Transverse colon (tissue), 4 donors: Measurements from ENCODE around the gene EMP2. TPM values are rescaled to one million over a fixed set of nuclear protein-coding genes. Genes with fewer than 3 reads are reported as not detected.

ENCODE experiments used
- DNase-seq: peaks from one replicate; pipeline ENCODE4 v3.0.0-alpha.2; 2019
- H3K27ac ChIP-seq, 4 donors: fragments of 200-600 bp; sonication (generic); 2 replicates each; pipeline ENCODE4 v1.5.1; 2016 to 2018; ENCODE audit warnings: inconsistent platforms in 4 of 4
- H3K27me3 ChIP-seq: fragments of 200-600 bp; sonication (generic); 2 replicates; pipeline ENCODE4 v1.5.1; 2017; ENCODE audit warnings: inconsistent platforms
- H3K36me3 ChIP-seq, 4 donors: fragments of 200-600 bp; sonication (generic); 2 replicates each; pipeline ENCODE4 v1.5.1; 2017 to 2019; ENCODE audit warnings: inconsistent platforms in 4 of 4
- H3K4me1 ChIP-seq, 4 donors: fragments of 200-600 bp; sonication (generic); 2 replicates each; pipeline ENCODE4 v1.5.1; 2017 to 2020; ENCODE audit warnings: inconsistent platforms in 4 of 4
- H3K4me3 ChIP-seq, 4 donors: fragments of 200-600 bp; sonication (generic); 1 replicate in 1 of 4; 2 replicates in 3 of 4; pipeline versions ENCODE4 v1.5.1 to v1.6.1; 2017 to 2019; ENCODE audit warnings: inconsistent platforms in 4 of 4
- H3K9me3 ChIP-seq, 2 donors: fragments of 200-600 bp; sonication (generic); 2 replicates each; pipeline ENCODE4 v1.5.1; 2017 to 2019; ENCODE audit warnings: inconsistent platforms in 2 of 2
- EP300 ChIP-seq: sonication (generic); formaldehyde crosslinking; IDR thresholded peaks from one replicate; pipeline ENCODE4 v1.6.1; 2017; ENCODE audit warnings: antibody characterized with exemption, low read depth
- POLR2A ChIP-seq: fragments of 450-650 bp; IDR thresholded peaks from one replicate; pipeline ENCODE4 v1.6.1; 2016; ENCODE audit warnings: antibody characterized with exemption, mild to moderate bottlenecking, moderate library complexity
- POLR2AphosphoS5 ChIP-seq, 3 donors: sonication (generic); formaldehyde crosslinking; IDR thresholded peaks; one replicate each; pipeline ENCODE4 v1.6.1; 2016; ENCODE audit warnings: antibody characterized with exemption in 3 of 3
- WGBS, 2 donors: methylation state at CpG; one replicate each; pipeline ENCODE4 v1.1.5; 2018; ENCODE audit warnings: low coverage in 1 of 2; 5-methylcytosine and 5-hydroxymethylcytosine counted together
- in situ Hi-C, 4 donors: fragments of 200-750 bp; cut with MboI; loops; one replicate each; pipeline versions ENCODE4 v1.15.0 to v1.15.1; 2017; ENCODE audit warnings: low sequenced_read_pairs in 3 of 4, low pct_ligation_motif_present in 1 of 4, low pct_unique_long_range_greater_than_20kb in 1 of 4
- intact Hi-C: fragments of 100-400 bp; cut with DNase I; formaldehyde crosslinking; loops from one replicate; pipeline ENCODE4 v1.15.1; 2023; ENCODE audit warnings: low total_unique reads
- total RNA-seq, 4 donors: library from RNA; depleted of rRNA; stranded (reverse); fragments of >200 nt; gene quantifications; one replicate each; pipeline ENCODE4 v1.1.0, GENCODE V29; 2016
- TF ChIP-seq, protein P1 (sequence below), 5 experiments: fragments of 200-600 bp in 3 of 5; fragments of 450-650 bp in 2 of 5; sonication (generic) in 3 of 5; IDR thresholded peaks; 1 replicate in 2 of 5; 2 replicates in 3 of 5; pipeline ENCODE4 v1.5.1; 2016 to 2017; ENCODE audit warnings: antibody characterized with exemption in 5 of 5, inconsistent platforms in 3 of 5, mild to moderate bottlenecking in 2 of 5, moderate library complexity in 1 of 5

The EMP2 gene
- total RNA-seq, 4 donors from 2014 or later: 22.1 to 51.0 (median 40.2) TPM

DNA sequence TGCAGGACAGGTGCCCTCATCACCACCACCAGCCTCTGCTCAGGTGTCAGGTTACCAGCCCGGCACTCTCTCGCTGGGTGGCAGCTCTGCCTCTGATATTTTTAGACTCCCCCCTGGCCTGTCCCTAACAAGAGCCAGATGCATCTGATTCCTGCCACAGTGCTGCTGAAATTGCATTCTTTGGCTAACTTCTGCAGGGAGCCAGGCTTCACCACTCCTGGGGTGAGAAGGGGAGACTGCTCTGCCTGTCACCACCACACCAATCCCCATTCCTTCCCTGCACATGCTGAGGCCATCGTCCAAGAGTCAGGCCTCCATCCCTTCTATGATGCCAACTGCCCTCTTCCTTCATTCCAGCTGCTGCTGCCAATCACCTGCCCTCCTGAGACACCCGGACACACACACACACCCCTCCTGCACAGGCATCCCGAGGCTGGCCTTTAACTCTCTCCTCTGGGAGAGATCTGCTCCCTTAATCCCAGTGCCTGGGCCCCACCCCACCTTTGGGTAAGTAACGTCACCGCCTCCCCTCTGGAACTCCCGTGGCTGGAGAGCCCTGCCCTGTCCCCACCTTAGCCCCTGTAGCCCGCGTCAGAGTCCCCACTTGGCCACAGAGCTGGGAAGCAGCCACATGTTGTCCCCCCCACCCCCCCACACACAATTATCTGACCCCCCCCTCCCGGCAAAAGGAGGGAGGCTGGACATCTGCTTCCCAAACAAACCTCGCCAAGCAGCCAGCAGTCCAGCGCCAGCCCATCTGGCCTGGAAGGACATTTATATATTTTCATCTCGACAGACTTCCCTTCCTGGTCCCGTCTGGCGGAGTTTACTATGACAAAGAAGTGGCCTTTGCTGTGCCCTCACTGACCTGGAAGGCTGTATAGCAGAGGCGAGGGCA is 2.8 kb downstream of the EMP2 start:
- Histone ChIP-seq H3K36me3 (no peaks in the 10 kb centered on the region), H3K27me3 (no peaks in the 10 kb centered on the region), H3K4me1 (peaks cover 13 to 50% (median 29%) of the 10 kb centered on the region in 4 donors), H3K9me3 (no peaks in the 10 kb centered on the region), H3K4me3 (peak overlapping the region in 3 of 4 donors; percentile 75 to 92 (median 83)), H3K27ac (peak overlapping the region; percentile 92 to 99 (median 94))
- peak; percentile 41 for DNase-seq
- in situ Hi-C loops (no loop called here), intact Hi-C loops (no loop called here)
- 31 to 32% methylated on average over 2 to 17 of the region's 17 CpGs for WGBS, 2 donors
- no peak for TF ChIP-seq POLR2A
- no peak for TF ChIP-seq EP300
- TF ChIP-seq, protein P1, sequence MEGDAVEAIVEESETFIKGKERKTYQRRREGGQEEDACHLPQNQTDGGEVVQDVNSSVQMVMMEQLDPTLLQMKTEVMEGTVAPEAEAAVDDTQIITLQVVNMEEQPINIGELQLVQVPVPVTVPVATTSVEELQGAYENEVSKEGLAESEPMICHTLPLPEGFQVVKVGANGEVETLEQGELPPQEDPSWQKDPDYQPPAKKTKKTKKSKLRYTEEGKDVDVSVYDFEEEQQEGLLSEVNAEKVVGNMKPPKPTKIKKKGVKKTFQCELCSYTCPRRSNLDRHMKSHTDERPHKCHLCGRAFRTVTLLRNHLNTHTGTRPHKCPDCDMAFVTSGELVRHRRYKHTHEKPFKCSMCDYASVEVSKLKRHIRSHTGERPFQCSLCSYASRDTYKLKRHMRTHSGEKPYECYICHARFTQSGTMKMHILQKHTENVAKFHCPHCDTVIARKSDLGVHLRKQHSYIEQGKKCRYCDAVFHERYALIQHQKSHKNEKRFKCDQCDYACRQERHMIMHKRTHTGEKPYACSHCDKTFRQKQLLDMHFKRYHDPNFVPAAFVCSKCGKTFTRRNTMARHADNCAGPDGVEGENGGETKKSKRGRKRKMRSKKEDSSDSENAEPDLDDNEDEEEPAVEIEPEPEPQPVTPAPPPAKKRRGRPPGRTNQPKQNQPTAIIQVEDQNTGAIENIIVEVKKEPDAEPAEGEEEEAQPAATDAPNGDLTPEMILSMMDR (IDR thresholded peaks at IDR 0.05): no peak
- no peak for TF ChIP-seq POLR2AphosphoS5 (IDR thresholded peaks at IDR 0.05)

DNA sequence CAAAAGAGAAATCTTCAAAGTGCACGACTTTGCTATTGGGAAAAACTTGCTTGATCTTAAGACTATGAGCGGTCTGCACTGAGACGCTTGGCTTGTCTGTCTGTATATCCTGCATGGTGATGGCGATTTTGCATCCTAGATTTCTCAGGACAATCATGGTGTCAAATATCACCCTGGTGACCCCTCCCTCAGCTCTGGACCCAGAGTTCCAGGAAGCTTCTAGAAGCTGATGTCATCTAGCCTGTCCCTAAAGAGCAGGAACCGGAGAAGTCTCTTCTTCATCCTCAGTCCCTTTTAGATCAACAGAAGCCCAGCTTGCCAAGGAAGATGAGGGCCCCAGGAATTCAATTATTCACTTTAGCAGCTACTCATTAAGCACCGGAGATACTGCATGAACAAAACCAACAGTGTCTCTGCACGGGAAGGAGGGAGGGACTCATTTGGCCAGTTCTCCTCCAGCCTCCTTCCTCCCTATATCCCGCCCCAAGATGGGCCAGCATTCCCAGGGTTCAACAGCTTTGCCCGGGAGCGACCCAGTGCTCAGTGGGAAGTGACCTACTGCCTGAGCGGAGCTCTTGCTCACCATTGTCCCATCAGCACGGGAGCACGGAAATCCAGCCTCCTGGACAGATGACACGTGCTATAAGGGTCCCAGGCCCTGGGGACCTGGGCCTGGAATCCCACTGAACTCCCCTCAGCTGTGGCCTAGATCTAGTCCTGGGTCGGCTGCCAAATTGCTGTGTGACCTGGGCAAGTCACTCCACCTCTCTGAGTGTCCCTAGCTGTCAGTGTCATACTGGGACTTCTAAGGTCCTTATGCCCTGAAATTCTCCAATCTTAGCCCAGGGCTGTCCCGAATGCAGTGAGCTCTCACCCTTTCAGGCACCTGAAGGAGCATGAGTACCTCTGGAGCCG is 3.8 kb downstream of the EMP2 start:
- Histone ChIP-seq H3K27me3 (no peaks in the 10 kb centered on the region), H3K4me1 (peaks cover 13 to 50% (median 29%) of the 10 kb centered on the region in 4 donors), H3K36me3 (no peaks in the 10 kb centered on the region), H3K27ac (peak overlapping the region; percentile 92 to 99 (median 94)), H3K9me3 (no peaks in the 10 kb centered on the region), H3K4me3 (no peak overlapping the region)
- in situ Hi-C loops: no loop called here
- TF ChIP-seq POLR2A (no peak), POLR2AphosphoS5 (IDR thresholded peaks at IDR 0.05) (no peak), EP300 (no peak)
- TF ChIP-seq, protein P1 (IDR thresholded peaks at IDR 0.05): no peak
- 67 to 78% methylated on average over 5 to 17 of the region's 17 CpGs for whole genome bisulfite sequencing, 2 donors
- DNase-seq: no peak
- intact Hi-C loops: no loop called here

DNA sequence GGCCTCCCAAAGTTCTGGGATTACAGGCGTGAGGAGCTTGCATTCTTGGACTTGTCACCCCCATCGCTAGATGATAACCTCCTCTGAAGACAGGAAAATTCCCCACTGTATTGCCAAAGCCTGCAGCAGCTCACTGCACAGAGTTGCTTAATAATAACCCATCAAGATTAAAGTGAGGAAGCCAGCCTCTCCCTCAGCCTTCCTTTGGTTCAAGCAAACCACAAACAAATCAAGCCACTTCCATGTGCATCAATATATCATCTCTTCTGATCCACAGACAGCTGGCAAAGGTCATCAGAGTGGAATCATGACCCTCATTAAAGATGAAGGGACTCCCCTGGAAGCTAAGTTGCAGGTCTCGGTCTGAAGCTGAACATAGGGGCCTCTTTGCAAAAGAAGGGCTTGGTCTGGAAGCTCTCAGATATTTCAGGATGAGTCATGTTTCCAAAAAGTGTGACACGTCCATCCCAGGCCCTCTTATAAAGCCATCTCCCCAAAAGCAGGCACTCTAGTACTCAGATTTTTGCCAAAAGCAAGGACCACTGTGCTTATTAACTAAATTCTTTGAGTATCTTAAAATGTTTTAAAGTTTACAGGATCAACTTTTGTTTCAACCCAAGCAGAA is 4.8 kb downstream of the EMP2 start:
- no peaks in the 10 kb centered on the region for H3K36me3 ChIP-seq
- no peak for TF ChIP-seq POLR2A
- TF ChIP-seq, protein P1 (IDR thresholded peaks at IDR 0.05): no peak
- no peak for TF ChIP-seq POLR2AphosphoS5 (IDR thresholded peaks at IDR 0.05)
- no peak for TF ChIP-seq EP300
- intact Hi-C loops: no loop called here
- H3K9me3 ChIP-seq: no peaks in the 10 kb centered on the region
- peaks cover 13 to 42% (median 29%) of the 10 kb centered on the region in 4 donors for H3K4me1 ChIP-seq
- no peaks in the 10 kb centered on the region for H3K27me3 ChIP-seq
- 60 to 66% methylated on average over 1 to 4 of the region's 4 CpGs for WGBS, 2 donors
- in situ Hi-C loops: no loop called here
- H3K27ac ChIP-seq: peak overlapping the region in 2 of 4 donors; percentile 92 to 94
- no peak overlapping the region for H3K4me3 ChIP-seq
- no peak for DNase-seq
